ES-I3 (cell line): ENCODE results near the gene DAAM1.

Experiments used
- H3K36me3 ChIP-seq: 2 replicates; pipeline ENCODE4 v1.6.1; 2013; ENCODE audit warnings: mild to moderate bottlenecking, low read length, control low read depth, moderate library complexity; ENCODE audit not compliant: insufficient read depth
- H3K4me1 ChIP-seq: 2 replicates; pipeline ENCODE4 v1.6.1; 2013; ENCODE audit warnings: mild to moderate bottlenecking, control low read depth, low read length; ENCODE audit not compliant: insufficient read depth
- H3K9ac ChIP-seq: 2 replicates; pipeline ENCODE4 v1.6.1; 2013; ENCODE audit warnings: low read depth, mild to moderate bottlenecking, low read length, moderate library complexity
- H3K9me3 ChIP-seq: 2 replicates; pipeline ENCODE4 v1.6.1; 2013; ENCODE audit warnings: mild to moderate bottlenecking, low read length, moderate library complexity; ENCODE audit not compliant: control insufficient read depth, insufficient read depth

Gene DAAM1

GRCh38 chr14:59246566-59246965 lies 58.1 kb downstream of the DAAM1 start:
- Histone ChIP-seq H3K9ac (no peak overlapping the region), H3K9me3 (no peaks in the 10 kb centered on the region; the same call in 1 of the 2 replicates), H3K36me3 (no peaks in the 10 kb centered on the region), H3K4me1 (no peaks in the 10 kb centered on the region; the same call in 1 of the 2 replicates)

DNA sequence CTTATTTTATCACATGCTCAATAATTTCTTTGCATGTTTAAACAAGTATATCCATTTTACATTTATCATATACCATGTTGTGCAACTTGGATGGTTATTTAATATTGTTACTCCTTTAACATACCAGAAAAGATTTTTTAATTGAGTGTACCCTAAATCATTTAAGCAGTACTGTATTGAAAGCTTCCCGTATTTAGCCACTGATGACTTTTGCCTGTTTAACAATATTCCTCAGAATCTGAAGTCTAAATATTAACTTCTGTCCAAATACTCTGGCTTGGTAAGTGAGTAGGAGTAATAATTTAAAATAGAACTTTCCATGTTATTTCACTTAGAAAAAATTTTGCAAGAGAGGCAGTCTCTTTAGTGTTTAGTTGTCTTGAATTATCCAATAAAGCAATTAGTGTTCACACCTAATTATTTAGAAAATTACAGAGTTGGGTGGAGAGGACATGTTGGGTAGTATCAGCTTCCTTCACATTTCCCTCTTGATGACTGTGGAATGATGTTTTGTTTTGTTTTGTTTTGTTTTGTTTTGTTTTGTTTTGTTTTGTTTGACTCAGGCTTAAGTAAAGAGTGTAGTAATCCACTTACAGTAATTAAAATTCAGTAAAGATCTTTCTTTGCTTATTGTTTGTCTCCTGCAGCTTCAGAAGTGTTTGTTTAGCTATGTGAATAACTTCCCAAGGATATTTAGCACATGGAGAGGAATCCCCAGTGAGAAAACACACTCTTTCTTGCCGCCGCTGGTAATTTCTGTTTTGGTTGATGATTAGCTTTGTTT lies 59.5 kb downstream of the DAAM1 start:
- no peaks in the 10 kb centered on the region for H3K36me3 ChIP-seq
- no peaks in the 10 kb centered on the region; the same call in 1 of the 2 replicates for H3K4me1 ChIP-seq
- no peaks in the 10 kb centered on the region; the same call in 1 of the 2 replicates for H3K9me3 ChIP-seq
- H3K9ac ChIP-seq = no peak overlapping the region

DNA sequence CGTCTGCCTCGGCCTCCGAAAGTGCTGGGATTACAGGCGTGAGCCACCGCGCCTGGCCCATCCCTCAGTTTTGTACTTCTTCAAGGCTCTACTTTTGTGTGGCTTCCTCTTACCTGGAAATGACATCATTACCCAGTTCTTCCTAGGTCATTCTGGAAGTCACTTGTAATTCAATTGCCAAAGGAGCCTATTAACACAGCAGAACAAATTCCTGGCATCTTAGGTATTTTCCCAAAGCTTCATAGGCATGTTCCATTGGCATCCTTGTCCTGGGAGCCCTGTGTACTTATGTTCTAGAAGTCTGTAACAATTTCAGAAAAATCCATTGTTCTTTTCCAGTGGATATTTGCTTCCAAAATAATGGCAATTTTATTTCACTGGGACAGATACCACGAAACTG lies 60.6 kb downstream of the DAAM1 start:
- no peak overlapping the region for H3K9ac ChIP-seq
- H3K36me3 ChIP-seq = no peaks in the 10 kb centered on the region
- H3K4me1 ChIP-seq = peaks cover 2% of the 10 kb centered on the region
- H3K9me3 ChIP-seq = no peaks in the 10 kb centered on the region

GRCh38 chr14:59251811-59252771 lies 63.6 kb downstream of the DAAM1 start:
- no peaks in the 10 kb centered on the region for H3K36me3 ChIP-seq
- H3K9ac ChIP-seq = no peak overlapping the region
- no peaks in the 10 kb centered on the region for H3K9me3 ChIP-seq
- peaks cover 10% of the 10 kb centered on the region for H3K4me1 ChIP-seq

DNA sequence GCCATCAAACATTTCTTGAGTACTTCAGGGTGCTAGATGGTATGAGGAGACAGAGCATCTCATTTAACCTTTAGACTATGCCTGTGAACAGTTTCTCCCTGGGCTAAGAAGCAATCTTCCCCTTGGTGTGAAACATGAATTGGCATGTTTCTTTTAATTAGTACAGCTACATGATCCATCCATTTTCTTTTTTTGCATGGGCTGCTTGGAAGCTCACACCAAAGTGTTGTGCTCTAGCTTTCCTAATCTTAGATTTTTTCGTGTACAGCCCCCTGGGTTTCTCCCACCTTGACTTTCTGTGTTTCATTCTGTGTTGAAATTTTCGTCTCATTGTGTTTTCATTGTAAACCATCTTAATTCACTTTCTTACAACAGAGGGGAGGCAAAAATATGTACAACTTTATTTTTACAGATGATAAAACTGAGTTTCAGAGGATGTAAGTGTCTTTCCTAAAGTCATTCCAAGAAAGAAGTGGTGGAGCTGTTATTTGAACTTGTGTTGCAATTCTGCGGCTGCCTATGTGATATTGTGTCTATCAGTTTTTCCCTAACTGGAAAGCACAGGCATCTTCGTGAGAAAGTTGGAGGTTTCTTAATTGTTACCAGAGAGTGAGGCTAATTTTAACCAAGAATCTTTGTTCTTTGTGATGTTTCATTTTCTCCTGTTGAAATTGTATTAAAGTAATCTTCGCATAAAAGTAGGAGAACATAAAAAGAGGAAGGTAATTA lies 64.5 kb downstream of the DAAM1 start:
- no peak overlapping the region for H3K9ac ChIP-seq
- H3K4me1 ChIP-seq = peaks cover 10% of the 10 kb centered on the region
- H3K36me3 ChIP-seq = no peaks in the 10 kb centered on the region
- H3K9me3 ChIP-seq = no peaks in the 10 kb centered on the region

- no peak overlapping the region for H3K9ac ChIP-seq
- H3K36me3 ChIP-seq = no peaks in the 10 kb centered on the region
- peaks cover 10% of the 10 kb centered on the region for H3K4me1 ChIP-seq
- H3K9me3 ChIP-seq = no peaks in the 10 kb centered on the region
Measured at GRCh38 chr14:59253527-59253926, 65.1 kb downstream of the DAAM1 start.

DNA sequence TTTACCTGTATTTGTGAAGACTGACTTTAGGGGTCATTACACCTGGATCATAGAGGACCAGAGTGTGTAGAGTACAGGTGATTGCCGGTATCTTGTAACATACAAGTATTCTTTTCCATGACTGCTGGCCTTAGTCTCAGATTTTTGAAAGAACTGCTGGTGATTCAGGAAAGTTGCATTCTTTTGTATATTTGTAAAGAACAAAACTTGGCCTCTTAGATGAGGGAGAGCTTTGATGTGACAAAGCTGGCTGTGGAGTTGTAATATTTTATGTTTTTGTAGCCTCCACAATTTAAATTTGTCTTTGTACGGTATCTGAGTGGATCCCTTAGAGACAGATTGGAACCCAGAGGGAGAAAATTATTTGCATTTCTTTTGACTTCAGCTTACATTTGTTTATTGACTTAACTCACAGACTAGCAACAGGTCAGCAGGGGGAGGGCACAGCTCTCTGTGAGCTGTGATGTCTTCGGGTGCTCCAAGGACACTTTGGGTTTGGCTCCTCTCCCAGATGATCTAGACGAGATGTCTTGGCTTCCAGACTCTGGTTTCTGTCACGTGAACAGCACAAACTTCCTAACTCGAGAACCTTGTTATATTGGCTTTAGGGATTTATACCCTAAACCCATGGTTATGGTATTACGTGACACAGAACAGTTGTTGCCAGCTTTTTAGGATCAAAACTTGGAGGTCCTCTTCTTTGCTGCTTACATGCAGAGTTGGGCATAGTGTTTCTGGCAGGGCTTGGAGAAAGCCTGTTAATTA lies 65.9 kb downstream of the DAAM1 start:
- no peak overlapping the region for H3K9ac ChIP-seq
- no peaks in the 10 kb centered on the region for H3K36me3 ChIP-seq
- peaks cover 10% of the 10 kb centered on the region for H3K4me1 ChIP-seq
- no peaks in the 10 kb centered on the region for H3K9me3 ChIP-seq

- no peaks in the 10 kb centered on the region for H3K9me3 ChIP-seq
- peaks cover 10% of the 10 kb centered on the region for H3K4me1 ChIP-seq
- no peaks in the 10 kb centered on the region for H3K36me3 ChIP-seq
- no peak overlapping the region for H3K9ac ChIP-seq
Measured at GRCh38 chr14:59254911-59255545, 66.6 kb downstream of the DAAM1 start.

DNA sequence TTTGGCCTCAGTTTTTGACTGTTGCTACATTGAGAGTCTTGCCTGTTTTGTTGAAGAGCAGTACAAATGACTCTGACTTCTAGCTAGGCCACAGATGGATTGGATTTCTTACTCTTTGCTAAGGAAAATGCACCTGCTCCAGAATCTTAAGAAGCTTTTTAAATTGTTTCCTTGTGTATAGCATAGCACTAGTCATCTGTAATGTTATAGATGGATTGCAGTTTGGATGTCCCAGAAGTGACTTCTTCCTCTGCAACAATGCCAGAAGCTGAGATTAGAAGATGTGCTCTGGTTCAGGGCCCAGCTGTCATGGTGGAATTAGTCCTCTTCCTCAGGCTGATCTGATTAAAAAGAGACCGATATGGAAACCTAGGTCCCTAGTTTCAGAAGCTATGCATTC lies 67.9 kb downstream of the DAAM1 start:
- H3K36me3 ChIP-seq = no peaks in the 10 kb centered on the region
- no peak overlapping the region for H3K9ac ChIP-seq
- peaks cover 10% of the 10 kb centered on the region for H3K4me1 ChIP-seq
- H3K9me3 ChIP-seq = no peaks in the 10 kb centered on the region

DNA sequence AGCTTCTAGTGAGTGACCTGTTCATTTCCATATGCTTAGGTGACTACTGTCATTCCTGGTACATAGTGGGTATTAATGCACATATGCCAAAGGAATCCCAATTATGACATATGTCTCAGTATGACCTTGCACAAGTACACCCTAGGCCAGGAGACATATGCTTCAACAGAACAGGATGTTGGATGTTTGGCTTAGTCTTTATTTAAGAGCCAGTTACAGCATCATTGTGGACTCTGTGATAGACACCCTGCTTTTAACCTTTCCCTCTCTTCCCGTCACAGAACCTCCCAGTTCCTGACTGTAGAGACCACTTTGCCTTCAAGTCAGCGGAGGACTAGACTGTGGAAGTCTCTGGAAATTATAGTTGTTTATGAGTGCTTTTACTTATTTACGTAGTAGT lies 72.9 kb downstream of the DAAM1 start:
- H3K36me3 ChIP-seq = peaks cover 4% of the 10 kb centered on the region; the same call in 1 of the 2 replicates
- no peaks in the 10 kb centered on the region for H3K9me3 ChIP-seq
- H3K9ac ChIP-seq = no peak overlapping the region
- H3K4me1 ChIP-seq = no peaks in the 10 kb centered on the region

DNA sequence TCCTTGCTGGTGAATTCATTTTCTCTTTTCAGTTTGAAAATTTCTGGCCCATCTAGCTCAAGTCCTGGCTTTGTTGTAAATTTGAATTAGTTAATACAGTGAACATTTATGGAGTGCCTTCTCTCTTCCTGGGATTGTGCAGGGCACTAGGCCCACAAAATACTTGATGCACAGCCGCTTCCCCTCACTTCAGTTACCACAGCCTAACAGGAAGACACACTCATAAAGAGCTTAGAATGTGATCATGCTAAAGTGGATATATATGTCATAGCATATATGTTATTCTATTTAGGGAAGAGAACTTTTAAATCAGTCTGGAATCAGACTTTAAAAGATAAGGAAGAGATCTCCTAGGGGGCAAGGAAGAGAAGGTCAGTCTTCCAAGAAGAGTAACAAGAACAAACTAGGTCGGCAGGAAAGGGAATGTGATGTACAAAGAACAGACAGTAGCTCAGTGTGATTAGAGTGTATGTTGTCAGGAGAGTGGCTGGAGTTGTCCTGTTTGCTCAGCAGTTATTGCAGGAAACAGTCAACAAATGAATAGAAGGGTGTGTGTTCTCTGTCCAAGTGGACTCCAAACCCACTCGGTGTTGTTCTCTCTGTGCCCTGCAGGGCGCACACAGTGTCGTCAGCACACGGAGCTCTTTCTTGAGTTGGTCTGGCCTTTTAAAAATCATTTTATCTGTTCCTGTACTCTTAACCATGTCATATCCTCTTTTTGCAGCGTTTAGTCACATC lies 74.4 kb downstream of the DAAM1 start:
- Histone ChIP-seq H3K36me3 (peaks cover 4% of the 10 kb centered on the region; the same call in 1 of the 2 replicates), H3K9me3 (no peaks in the 10 kb centered on the region), H3K9ac (no peak overlapping the region), H3K4me1 (no peaks in the 10 kb centered on the region)

- Histone ChIP-seq H3K36me3 (peaks cover 4% of the 10 kb centered on the region; the same call in 1 of the 2 replicates), H3K9ac (no peak overlapping the region), H3K4me1 (no peaks in the 10 kb centered on the region), H3K9me3 (no peaks in the 10 kb centered on the region)
Measured at GRCh38 chr14:59265808-59266207, 77.3 kb downstream of the DAAM1 start.

GRCh38 chr14:59267046-59267445 lies 78.6 kb downstream of the DAAM1 start:
- Histone ChIP-seq H3K9me3 (no peaks in the 10 kb centered on the region), H3K9ac (no peak overlapping the region), H3K36me3 (peaks cover 4% of the 10 kb centered on the region; the same call in 1 of the 2 replicates), H3K4me1 (no peaks in the 10 kb centered on the region)
